NT2/D1 (cell line): Measurements from ENCODE around the gene CYLC2.
A peak's percentile ranks its signal among the peaks of the same experiment; 100 is the strongest.

Experiments
- DNase-seq: peaks from one replicate; pipeline ENCODE4 v3.0.0-alpha.2; 2011; ENCODE audit warnings: low read depth, low spot score
- H3K27me3 ChIP-seq: 2 replicates; pipeline ENCODE4 v1.6.0; 2011; ENCODE audit warnings: mild to moderate bottlenecking; ENCODE audit not compliant: insufficient read length, insufficient read depth
- H3K36me3 ChIP-seq: 2 replicates; pipeline ENCODE4 v1.6.1; 2011; ENCODE audit warnings: mild to moderate bottlenecking, low read length, mixed read lengths; ENCODE audit not compliant: insufficient read depth, insufficient read length
- H3K4me1 ChIP-seq: 2 replicates; pipeline ENCODE4 v1.5.1; 2011; ENCODE audit not compliant: insufficient read depth, insufficient read length
- H3K4me3 ChIP-seq: 2 replicates; pipeline ENCODE4 v1.5.1; 2011; ENCODE audit warnings: low read depth; ENCODE audit not compliant: insufficient read length
- H3K9ac ChIP-seq: 2 replicates; pipeline ENCODE4 v1.6.0; 2011; ENCODE audit warnings: low read depth; ENCODE audit not compliant: insufficient read length
- H3K9me3 ChIP-seq: 2 replicates; pipeline ENCODE4 v1.5.1; 2011; ENCODE audit warnings: mild to moderate bottlenecking, low read length; ENCODE audit not compliant: insufficient read depth
- SUZ12 ChIP-seq: IDR thresholded peaks from 2 replicates; pipeline ENCODE4 v1.6.1; 2011; ENCODE audit not compliant: insufficient read length, insufficient read depth; ENCODE audit errors: extremely low read depth
- YY1 ChIP-seq: IDR thresholded peaks from 2 replicates; pipeline ENCODE4 v1.6.1; 2011; ENCODE audit not compliant: insufficient read length, insufficient read depth
- ZNF274 ChIP-seq: IDR thresholded peaks from 2 replicates; pipeline ENCODE4 v1.6.1; 2011; ENCODE audit warnings: mild to moderate bottlenecking, low read depth, low read length

Gene CYLC2

DNA sequence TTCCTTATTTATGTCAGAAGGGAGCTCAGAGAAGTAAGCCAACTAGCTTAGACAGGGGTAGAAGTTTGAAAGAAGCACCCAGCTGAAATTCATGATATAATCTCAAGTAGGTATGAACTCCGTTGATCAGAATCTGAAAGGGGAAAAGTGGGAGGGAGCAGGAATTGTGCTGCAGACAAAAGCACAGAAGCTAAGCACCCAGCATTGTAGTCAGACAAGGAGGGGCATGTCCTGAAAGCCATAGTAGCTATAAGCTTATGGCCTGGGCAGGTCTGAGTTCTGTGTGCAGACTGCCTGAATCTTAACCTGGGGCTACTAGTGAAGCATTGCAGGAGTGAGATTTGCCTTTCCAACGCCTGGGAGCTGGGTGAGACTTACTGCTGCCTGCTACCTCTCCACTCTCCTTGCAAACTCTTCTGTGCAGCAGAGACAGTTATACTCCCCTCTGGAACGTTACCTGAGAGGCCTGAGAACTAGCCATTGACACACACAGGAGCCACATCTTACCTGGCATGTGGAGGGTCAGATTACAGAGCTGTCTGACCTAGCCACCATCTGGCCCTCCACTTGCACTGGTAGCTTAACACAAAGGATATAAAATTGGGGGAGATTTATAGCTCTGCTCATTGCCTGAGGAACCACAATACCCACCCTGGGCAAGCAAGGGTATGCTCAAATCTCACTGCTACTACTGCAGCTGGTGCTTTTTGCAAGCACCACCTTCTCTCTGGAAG lies 9.8 kb upstream of the CYLC2 start:
- peaks cover 4% of the 10 kb centered on the region for H3K4me1 ChIP-seq
- H3K27me3 ChIP-seq: no peaks in the 10 kb centered on the region
- no peaks in the 10 kb centered on the region for H3K36me3 ChIP-seq
- TF ChIP-seq YY1: no peak
- TF ChIP-seq SUZ12: no peak
- TF ChIP-seq ZNF274: no peak
- H3K4me3 ChIP-seq: no peak overlapping the region
- H3K9ac ChIP-seq: no peak overlapping the region
- no peak for DNase-seq
- H3K9me3 ChIP-seq: no peaks in the 10 kb centered on the region

DNA sequence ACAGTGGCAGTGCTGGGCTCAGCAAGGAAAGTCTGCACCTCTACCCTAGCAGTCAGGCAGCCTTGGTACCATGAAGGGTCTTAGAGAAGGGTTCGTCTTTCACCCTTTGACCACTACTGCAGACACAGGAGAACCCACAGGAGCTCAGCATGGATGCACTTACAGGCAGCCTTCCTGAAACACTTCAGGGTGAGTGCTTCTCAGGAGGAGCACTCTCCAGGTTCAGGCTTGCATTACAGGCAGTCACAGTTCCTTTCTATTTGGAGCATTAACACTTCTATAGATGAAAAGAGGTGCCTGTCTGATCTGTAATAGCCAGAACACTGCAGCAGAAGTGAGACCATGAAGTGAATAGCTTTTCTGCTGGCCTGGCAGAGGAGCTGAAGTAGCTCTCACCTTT lies 8.7 kb upstream of the CYLC2 start:
- H3K27me3 ChIP-seq: no peaks in the 10 kb centered on the region
- no peak for TF ChIP-seq ZNF274
- TF ChIP-seq YY1: no peak
- no peak for TF ChIP-seq SUZ12
- peak; percentile 23 for DNase-seq
- H3K4me3 ChIP-seq: no peak overlapping the region
- H3K9me3 ChIP-seq: no peaks in the 10 kb centered on the region
- H3K9ac ChIP-seq: no peak overlapping the region
- H3K4me1 ChIP-seq: peaks cover 4% of the 10 kb centered on the region
- no peaks in the 10 kb centered on the region for H3K36me3 ChIP-seq

- Histone ChIP-seq H3K9ac (no peak overlapping the region), H3K27me3 (no peaks in the 10 kb centered on the region), H3K4me3 (no peak overlapping the region), H3K9me3 (no peaks in the 10 kb centered on the region), H3K36me3 (no peaks in the 10 kb centered on the region), H3K4me1 (no peaks in the 10 kb centered on the region)
- no peak for DNase-seq
- TF ChIP-seq ZNF274 (no peak), YY1 (no peak), SUZ12 (no peak)
These were observed 8.6 kb downstream of the CYLC2 start for GRCh38 chr9:103003689-103004088.

DNA sequence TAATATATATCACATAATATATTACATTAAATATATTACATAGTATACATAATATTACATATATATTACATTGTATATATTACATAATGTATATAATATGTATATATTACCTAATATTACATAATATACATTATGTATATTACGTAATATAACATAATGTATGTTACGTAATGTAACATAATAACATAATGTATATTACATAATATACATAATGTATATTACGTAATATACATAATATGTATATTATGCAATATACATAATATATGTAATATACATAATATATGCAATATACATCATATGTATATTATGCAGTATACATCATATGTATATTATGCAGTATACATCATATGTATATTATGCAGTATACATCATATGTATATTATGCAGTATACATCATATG lies 19.1 kb downstream of the CYLC2 start:
- no peaks in the 10 kb centered on the region for H3K4me1 ChIP-seq
- no peak for DNase-seq
- H3K36me3 ChIP-seq: no peaks in the 10 kb centered on the region
- H3K9ac ChIP-seq: no peak overlapping the region
- H3K27me3 ChIP-seq: no peaks in the 10 kb centered on the region
- H3K9me3 ChIP-seq: no peaks in the 10 kb centered on the region; the same call in 1 of the 2 replicates
- TF ChIP-seq SUZ12: no peak
- TF ChIP-seq YY1: no peak
- no peak for TF ChIP-seq ZNF274
- H3K4me3 ChIP-seq: no peak overlapping the region

DNA sequence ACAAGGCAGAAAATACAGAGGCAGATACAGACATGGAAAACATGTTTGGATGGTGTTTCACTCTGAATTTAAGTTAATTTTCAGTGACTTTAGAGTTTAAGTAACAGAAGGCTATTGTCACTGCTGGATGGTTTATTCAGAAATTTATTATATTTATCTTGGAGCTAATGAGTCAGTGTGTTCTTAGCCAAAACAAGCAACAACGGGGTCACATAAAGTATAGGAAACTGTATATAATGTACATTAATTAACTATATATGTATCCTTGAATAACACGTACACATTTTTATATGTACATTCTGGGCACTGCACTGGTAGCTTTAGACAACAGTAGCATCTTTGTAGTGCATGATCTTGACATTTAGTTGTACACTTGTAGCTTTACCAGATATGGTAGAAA lies 30.7 kb downstream of the CYLC2 start:
- TF ChIP-seq ZNF274 (no peak), SUZ12 (no peak), YY1 (no peak)
- no peak for DNase-seq
- Histone ChIP-seq H3K36me3 (no peaks in the 10 kb centered on the region), H3K4me1 (no peaks in the 10 kb centered on the region), H3K27me3 (no peaks in the 10 kb centered on the region), H3K9me3 (peaks cover 26% of the 10 kb centered on the region; the same call in 1 of the 2 replicates), H3K9ac (no peak overlapping the region), H3K4me3 (no peak overlapping the region)

DNA sequence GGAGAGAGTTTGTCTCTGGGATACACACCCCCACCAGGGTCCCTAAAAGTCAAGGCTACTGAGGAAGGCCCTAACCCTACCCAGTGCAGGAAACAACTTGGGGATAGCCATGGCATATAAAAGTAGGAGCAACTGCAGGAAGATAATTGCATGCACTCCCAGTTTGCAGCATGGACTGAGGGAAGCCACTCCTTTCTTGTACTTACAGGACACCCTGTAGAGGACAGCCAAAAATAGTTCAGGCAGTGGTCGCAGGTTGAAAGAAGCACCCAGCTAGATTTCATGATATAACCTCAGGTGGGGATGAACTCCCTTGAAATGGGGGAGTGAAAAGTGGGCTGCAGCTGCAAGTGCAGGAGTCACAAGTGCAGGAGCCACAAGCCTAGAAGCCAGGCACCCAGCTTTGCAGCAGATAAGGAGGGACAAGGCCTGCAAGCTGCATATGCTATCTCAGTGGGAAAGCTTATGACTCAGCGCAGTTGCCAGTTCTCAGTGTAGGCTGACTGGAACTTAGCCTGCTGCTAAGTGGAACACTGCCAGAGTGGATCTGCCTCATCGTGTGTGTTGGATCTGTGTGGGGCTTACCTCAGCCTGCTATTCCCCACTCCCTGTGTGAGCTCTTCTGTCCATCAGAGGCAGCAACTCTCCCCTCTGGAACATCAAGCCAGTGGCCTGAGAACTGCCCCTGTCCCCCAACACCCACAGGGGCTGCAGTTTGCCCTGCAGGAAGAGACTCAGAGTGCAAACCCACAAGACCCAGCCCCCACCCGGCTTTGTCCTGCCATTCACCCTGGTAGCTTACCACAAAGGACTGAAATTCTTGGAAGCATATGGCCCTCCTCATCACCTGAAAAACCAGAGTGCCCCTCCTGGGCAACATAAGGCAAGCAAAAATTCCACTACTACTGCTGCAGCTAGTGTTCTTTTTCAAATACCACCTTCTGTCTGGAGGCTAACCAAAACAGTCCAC lies 42.7 kb downstream of the CYLC2 start:
- no peaks in the 10 kb centered on the region for H3K36me3 ChIP-seq
- peaks cover 5% of the 10 kb centered on the region for H3K4me1 ChIP-seq
- TF ChIP-seq SUZ12: no peak
- TF ChIP-seq ZNF274: no peak
- no peak for TF ChIP-seq YY1
- H3K27me3 ChIP-seq: no peaks in the 10 kb centered on the region
- H3K4me3 ChIP-seq: no peak overlapping the region
- no peaks in the 10 kb centered on the region for H3K9me3 ChIP-seq
- no peak for DNase-seq
- no peak overlapping the region for H3K9ac ChIP-seq

DNA sequence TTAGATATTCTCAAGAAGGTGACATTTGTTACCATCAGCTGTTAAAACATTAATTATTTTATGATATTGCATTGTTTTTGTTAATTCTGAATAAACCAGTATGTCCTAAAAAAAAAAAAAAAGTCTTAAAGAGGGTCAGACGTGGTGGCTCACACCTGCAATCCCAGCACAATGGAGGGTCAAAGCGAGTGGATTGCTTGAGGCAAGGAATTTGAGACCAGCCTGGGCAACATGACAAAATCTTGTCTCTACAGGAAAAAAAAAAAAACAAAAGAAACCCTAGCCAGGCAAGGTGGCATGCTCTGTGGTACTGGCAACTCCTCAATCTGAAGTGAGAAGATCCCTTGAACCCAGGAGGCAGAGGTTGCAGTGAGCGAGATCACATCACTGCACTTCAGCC lies 46.8 kb downstream of the CYLC2 start:
- no peak overlapping the region for H3K9ac ChIP-seq
- no peak for DNase-seq
- no peak overlapping the region for H3K4me3 ChIP-seq
- no peaks in the 10 kb centered on the region for H3K27me3 ChIP-seq
- H3K4me1 ChIP-seq: peaks cover 5% of the 10 kb centered on the region
- TF ChIP-seq ZNF274: no peak
- TF ChIP-seq SUZ12: no peak
- no peak for TF ChIP-seq YY1
- H3K9me3 ChIP-seq: no peaks in the 10 kb centered on the region
- H3K36me3 ChIP-seq: no peaks in the 10 kb centered on the region
